ENCODE results near the gene CYP4Z1. TPM values are rescaled to one million over a fixed set of nuclear protein-coding genes. Genes with fewer than 3 reads are reported as not detected.
"Not testable (repeated sequence)": the region's sequence is repeated elsewhere in the genome, so short reads cannot be mapped to it uniquely, and the experiment has no call there.

CYP4Z1 gene
- total and polyA plus RNA-seq, 5 donors from 2014 or later: not detected

- DNase-seq (no peak), ATAC-seq (ENCODE audit: low read depth in 2 of 2) (no peak)
- Histone ChIP-seq H3K4me3 (ENCODE audit: low read depth, low read length) (no peak overlapping the region), H3K27ac (ENCODE audit: insufficient read depth, low read length, poor library complexity, severe bottlenecking) (no peak overlapping the region), H3K27me3 (ENCODE audit: control insufficient read depth, insufficient read depth, low read length) (no peaks in the 10 kb centered on the region), H3K4me1 (ENCODE audit: control insufficient read depth, insufficient read depth, low read length, poor library complexity, severe bottlenecking) (no peaks in the 10 kb centered on the region), H3K36me3 (ENCODE audit: control insufficient read depth, insufficient read depth, low read length) (no peaks in the 10 kb centered on the region), H3K9me3 (ENCODE audit: control insufficient read depth in 2 of 2, low read length in 2 of 2) (no peaks in the 10 kb centered on the region)
- Mint-ChIP-seq H3K4me3 (no peak overlapping the region), H3K36me3 (no peaks in the 10 kb centered on the region), H3K4me1 (no peaks in the 10 kb centered on the region), H3K27ac (no peak overlapping the region), H3K9me3 (peaks cover 0 to 4% (median 0%) of the 10 kb centered on the region in 7 donors), H3K27me3 (peaks cover 6% of the 10 kb centered on the region)
These were observed 80.2 kb downstream of the CYP4Z1 start for GRCh38 chr1:47147047-47147785.

- H3K4me3 Mint-ChIP-seq; H3K9me3 Mint-ChIP-seq; H3K27ac Mint-ChIP-seq; H3K4me3 ChIP-seq (ENCODE audit: low read depth, low read length); H3K27me3 ChIP-seq (ENCODE audit: control insufficient read depth, insufficient read depth, low read length); H3K36me3 ChIP-seq (ENCODE audit: control insufficient read depth, insufficient read depth, low read length); H3K9me3 ChIP-seq (ENCODE audit: control insufficient read depth in 2 of 2, low read length in 2 of 2); H3K4me1 ChIP-seq (ENCODE audit: control insufficient read depth, insufficient read depth, low read length, poor library complexity, severe bottlenecking); H3K4me1 Mint-ChIP-seq; ATAC-seq (ENCODE audit: low read depth in 2 of 2); H3K27ac ChIP-seq (ENCODE audit: insufficient read depth, low read length, poor library complexity, severe bottlenecking); DNase-seq; H3K36me3 Mint-ChIP-seq: not testable (repeated sequence)
- H3K27me3 Mint-ChIP-seq: peaks cover 12% of the 10 kb centered on the region
These were observed 82.1 kb downstream of the CYP4Z1 start for GRCh38 chr1:47149162-47149561.

GRCh38 chr1:47156457-47156856 is 89.4 kb downstream of the CYP4Z1 start:
- not testable (repeated sequence) for DNase-seq; H3K4me3 Mint-ChIP-seq; ATAC-seq (ENCODE audit: low read depth in 2 of 2); H3K36me3 Mint-ChIP-seq; H3K27ac Mint-ChIP-seq; H3K4me1 ChIP-seq (ENCODE audit: control insufficient read depth, insufficient read depth, low read length, poor library complexity, severe bottlenecking); H3K27me3 ChIP-seq (ENCODE audit: control insufficient read depth, insufficient read depth, low read length); H3K27ac ChIP-seq (ENCODE audit: insufficient read depth, low read length, poor library complexity, severe bottlenecking); H3K4me3 ChIP-seq (ENCODE audit: low read depth, low read length); H3K4me1 Mint-ChIP-seq; H3K36me3 ChIP-seq (ENCODE audit: control insufficient read depth, insufficient read depth, low read length); H3K9me3 ChIP-seq (ENCODE audit: control insufficient read depth in 2 of 2, low read length in 2 of 2)
- Mint-ChIP-seq H3K9me3 (peaks cover 0 to 16% (median 5%) of the 10 kb centered on the region in 7 donors), H3K27me3 (peaks cover 33% of the 10 kb centered on the region)

GRCh38 chr1:47157957-47158356 is 90.9 kb downstream of the CYP4Z1 start:
- not testable (repeated sequence) for H3K27me3 ChIP-seq (ENCODE audit: control insufficient read depth, insufficient read depth, low read length); H3K27ac ChIP-seq (ENCODE audit: insufficient read depth, low read length, poor library complexity, severe bottlenecking); H3K9me3 ChIP-seq (ENCODE audit: control insufficient read depth in 2 of 2, low read length in 2 of 2); H3K4me1 ChIP-seq (ENCODE audit: control insufficient read depth, insufficient read depth, low read length, poor library complexity, severe bottlenecking); H3K27ac Mint-ChIP-seq; H3K4me3 ChIP-seq (ENCODE audit: low read depth, low read length); DNase-seq; H3K36me3 Mint-ChIP-seq; H3K36me3 ChIP-seq (ENCODE audit: control insufficient read depth, insufficient read depth, low read length); H3K4me3 Mint-ChIP-seq; ATAC-seq (ENCODE audit: low read depth in 2 of 2); H3K4me1 Mint-ChIP-seq
- Mint-ChIP-seq H3K9me3 (peaks cover 0 to 16% (median 5%) of the 10 kb centered on the region in 7 donors), H3K27me3 (peaks cover 28% of the 10 kb centered on the region)

GRCh38 chr1:47160716-47161115 is 93.7 kb downstream of the CYP4Z1 start:
- Histone ChIP-seq H3K36me3 (ENCODE audit: control insufficient read depth, insufficient read depth, low read length) (no peaks in the 10 kb centered on the region), H3K4me1 (ENCODE audit: control insufficient read depth, insufficient read depth, low read length, poor library complexity, severe bottlenecking) (no peaks in the 10 kb centered on the region), H3K27ac (ENCODE audit: insufficient read depth, low read length, poor library complexity, severe bottlenecking) (no peak overlapping the region), H3K4me3 (ENCODE audit: low read depth, low read length) (no peak overlapping the region), H3K9me3 (ENCODE audit: control insufficient read depth in 2 of 2, low read length in 2 of 2) (no peaks in the 10 kb centered on the region), H3K27me3 (ENCODE audit: control insufficient read depth, insufficient read depth, low read length) (peaks cover 5% of the 10 kb centered on the region)
- Mint-ChIP-seq H3K9me3 (peaks cover 0 to 9% (median 3%) of the 10 kb centered on the region in 7 donors), H3K27me3 (peaks cover 24% of the 10 kb centered on the region), H3K4me1 (no peaks in the 10 kb centered on the region), H3K4me3 (no peak overlapping the region), H3K27ac (no peak overlapping the region), H3K36me3 (no peaks in the 10 kb centered on the region)
- DNase-seq (no peak), ATAC-seq (ENCODE audit: low read depth in 2 of 2) (no peak)

- H3K36me3 Mint-ChIP-seq: no peaks in the 10 kb centered on the region
- DNase-seq: no peak
- H3K4me1 Mint-ChIP-seq: no peaks in the 10 kb centered on the region
- no peak overlapping the region for H3K27ac ChIP-seq (ENCODE audit: insufficient read depth, low read length, poor library complexity, severe bottlenecking)
- no peaks in the 10 kb centered on the region for H3K4me1 ChIP-seq (ENCODE audit: control insufficient read depth, insufficient read depth, low read length, poor library complexity, severe bottlenecking)
- peaks cover 5% of the 10 kb centered on the region for H3K27me3 ChIP-seq (ENCODE audit: control insufficient read depth, insufficient read depth, low read length)
- H3K9me3 Mint-ChIP-seq: peaks cover 0 to 6% (median 3%) of the 10 kb centered on the region in 7 donors
- no peak for ATAC-seq (ENCODE audit: low read depth in 2 of 2)
- H3K4me3 Mint-ChIP-seq: no peak overlapping the region
- H3K36me3 ChIP-seq (ENCODE audit: control insufficient read depth, insufficient read depth, low read length): no peaks in the 10 kb centered on the region
- H3K4me3 ChIP-seq (ENCODE audit: low read depth, low read length): no peak overlapping the region
- no peak overlapping the region for H3K27ac Mint-ChIP-seq
- peaks cover 17% of the 10 kb centered on the region for H3K27me3 Mint-ChIP-seq
- no peaks in the 10 kb centered on the region for H3K9me3 ChIP-seq (ENCODE audit: control insufficient read depth in 2 of 2, low read length in 2 of 2)
These were observed 94.4 kb downstream of the CYP4Z1 start for GRCh38 chr1:47161298-47162040.

- H3K27me3 ChIP-seq (ENCODE audit: control insufficient read depth, insufficient read depth, low read length): peaks cover 5% of the 10 kb centered on the region
- no peak overlapping the region for H3K4me3 Mint-ChIP-seq
- peaks cover 17% of the 10 kb centered on the region for H3K27me3 Mint-ChIP-seq
- no peaks in the 10 kb centered on the region for H3K36me3 Mint-ChIP-seq
- no peak overlapping the region for H3K27ac ChIP-seq (ENCODE audit: insufficient read depth, low read length, poor library complexity, severe bottlenecking)
- ATAC-seq (ENCODE audit: low read depth in 2 of 2) (no peak), DNase-seq (no peak)
- H3K9me3 ChIP-seq (ENCODE audit: control insufficient read depth in 2 of 2, low read length in 2 of 2): no peaks in the 10 kb centered on the region
- H3K9me3 Mint-ChIP-seq: peaks cover 0 to 6% (median 0%) of the 10 kb centered on the region in 7 donors
- H3K4me1 Mint-ChIP-seq: no peaks in the 10 kb centered on the region
- no peak overlapping the region for H3K4me3 ChIP-seq (ENCODE audit: low read depth, low read length)
- H3K27ac Mint-ChIP-seq: no peak overlapping the region
- no peaks in the 10 kb centered on the region for H3K4me1 ChIP-seq (ENCODE audit: control insufficient read depth, insufficient read depth, low read length, poor library complexity, severe bottlenecking)
- no peaks in the 10 kb centered on the region for H3K36me3 ChIP-seq (ENCODE audit: control insufficient read depth, insufficient read depth, low read length)
These were observed 97.5 kb downstream of the CYP4Z1 start for GRCh38 chr1:47164552-47164951.
